Upper lobe of right lung (tissue), 1 donor: ENCODE results near the gene SMIM1. TPM values are rescaled to one million over a fixed set of nuclear protein-coding genes. Genes with fewer than 3 reads are reported as not detected.

ENCODE experiments used
- ATAC-seq: fragments of 200-7000 bp; cut with Tn5 transposase; one replicate; pipeline ENCODE4 v1.9.1; 2020; ENCODE audit warnings: mild to moderate bottlenecking, moderate library complexity
- DNase-seq: peaks from one replicate; pipeline ENCODE4 v3.0.0-alpha.2; 2020
- H3K27ac ChIP-seq: fragments of 200-600 bp; one replicate; pipeline ENCODE4 v1.8.0; 2022
- H3K27me3 ChIP-seq: fragments of 200-600 bp; one replicate; pipeline ENCODE4 v1.8.0; 2022; ENCODE audit warnings: mild to moderate bottlenecking
- H3K36me3 ChIP-seq: fragments of 200-600 bp; one replicate; pipeline ENCODE4 v1.8.0; 2022
- H3K4me1 ChIP-seq: fragments of 200-600 bp; one replicate; pipeline ENCODE4 v1.8.0; 2022
- H3K4me3 ChIP-seq: fragments of 200-600 bp; one replicate; pipeline ENCODE4 v1.8.0; 2022; ENCODE audit warnings: mild to moderate bottlenecking
- H3K9me3 ChIP-seq: fragments of 200-600 bp; one replicate; pipeline ENCODE4 v1.8.0; 2022
- CTCF ChIP-seq: fragments of 200-600 bp; IDR thresholded peaks from one replicate; pipeline ENCODE4 v1.8.0; 2022; ENCODE audit warnings: antibody characterized with exemption
- intact Hi-C: fragments of 100-400 bp; cut with DNase I; formaldehyde crosslinking; loops from one replicate; pipeline ENCODE4 v1.11.0; 2022
- total RNA-seq: library from RNA; stranded (reverse); fragmentation: NEBNext Ultra II Directional; extraction: Animal tissue kit (Norgen Biotek cat#: 25700); gene quantifications from one replicate; pipeline ENCODE4 v1.2.1, GENCODE V29; 2021
- donor health status: DM: no; HTN: yes; CAD: no; lungs with severe emphysema.

Gene SMIM1
- total RNA-seq, 1 donor from 2014 or later, result 9.3 TPM

DNA sequence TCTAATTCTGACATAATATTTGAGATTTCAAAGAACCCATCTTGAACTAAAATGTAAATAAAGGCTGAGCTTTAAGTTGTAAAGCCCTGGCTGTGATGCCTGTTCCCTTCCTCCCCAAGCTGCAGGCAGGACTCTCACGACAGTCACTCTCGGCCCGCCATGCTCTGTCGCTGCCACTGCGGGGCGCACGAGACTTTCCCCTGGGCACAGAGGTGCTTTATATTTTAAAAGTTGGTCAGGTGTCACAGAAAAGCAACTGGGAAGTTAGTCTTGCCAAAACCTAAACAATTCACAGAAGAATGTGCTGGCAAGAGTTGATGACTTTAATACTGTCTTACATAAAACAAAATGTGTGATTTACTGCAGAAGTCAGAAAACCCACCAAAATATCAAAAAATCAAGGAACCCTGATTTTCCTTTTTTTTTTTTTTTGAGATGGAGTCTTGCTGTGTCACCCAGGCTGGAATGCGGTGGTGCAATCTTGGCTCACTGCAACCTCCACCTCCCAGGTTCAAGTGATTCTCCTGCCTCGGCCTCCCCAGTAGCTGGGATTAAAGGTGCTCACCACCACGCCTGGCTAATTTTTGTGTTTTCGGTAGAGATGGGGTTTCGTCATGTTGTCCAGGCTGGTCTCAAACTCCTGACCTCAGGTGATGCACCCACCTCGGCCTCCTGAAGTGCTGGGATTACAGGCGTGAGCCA is 13.1 kb downstream of the SMIM1 start:
- Histone ChIP-seq H3K9me3 (no peaks in the 10 kb centered on the region), H3K36me3 (peaks cover 71% of the 10 kb centered on the region), H3K27ac (no peak overlapping the region), H3K27me3 (no peaks in the 10 kb centered on the region), H3K4me3 (no peak overlapping the region), H3K4me1 (no peaks in the 10 kb centered on the region)
- no peak for ATAC-seq
- no peak for TF ChIP-seq CTCF
- intact Hi-C loops, result no loop called here
- no peak for DNase-seq

DNA sequence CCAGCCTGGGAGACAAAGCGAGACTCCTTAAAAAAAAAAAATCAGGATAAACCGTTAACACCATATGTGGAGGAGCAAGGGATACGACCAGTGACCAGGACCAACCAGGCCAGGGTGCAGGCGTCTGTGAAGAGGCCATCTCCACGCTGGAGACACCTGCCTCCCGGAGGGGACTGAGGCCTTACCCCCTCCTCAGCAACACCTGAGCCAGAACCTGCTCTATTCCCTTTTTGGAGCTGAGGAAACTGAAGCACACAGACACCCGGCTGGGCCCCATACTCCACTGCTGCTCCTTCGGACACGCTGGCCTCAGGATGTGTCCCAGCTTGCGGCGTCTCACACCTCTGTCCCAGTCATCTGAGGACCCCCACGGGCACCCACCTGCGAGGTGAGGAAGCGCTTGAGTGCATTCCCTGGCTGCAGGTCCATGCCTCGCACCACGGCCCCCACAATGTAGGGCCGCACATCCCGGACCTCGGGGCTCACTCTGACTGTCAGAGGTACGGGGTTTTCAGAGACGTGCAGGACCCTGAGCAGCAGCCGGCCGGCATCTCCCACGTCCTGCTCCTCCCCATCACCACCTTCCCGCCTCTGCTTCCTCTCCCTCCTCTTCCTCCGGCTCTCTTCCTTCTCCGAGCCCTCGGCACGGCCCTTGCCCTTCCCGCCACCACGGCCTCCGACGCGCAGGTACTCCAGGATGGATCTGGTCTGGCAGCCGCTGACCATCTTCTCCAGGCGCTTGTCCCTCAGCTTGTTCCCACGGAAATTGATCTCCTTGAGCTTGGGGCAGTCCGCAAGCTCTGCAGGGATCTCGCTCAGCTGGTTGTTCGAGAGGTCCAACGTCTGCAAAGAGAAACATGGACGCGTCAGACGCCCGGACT is 14.2 kb downstream of the SMIM1 start:
- intact Hi-C loops, result no loop called here
- Histone ChIP-seq H3K27me3 (no peaks in the 10 kb centered on the region), H3K4me1 (no peaks in the 10 kb centered on the region), H3K4me3 (no peak overlapping the region), H3K27ac (no peak overlapping the region), H3K9me3 (no peaks in the 10 kb centered on the region), H3K36me3 (peaks cover 60% of the 10 kb centered on the region)
- ATAC-seq (no peak), DNase-seq (no peak)
- no peak for TF ChIP-seq CTCF

GRCh38 chr1:3787349-3787715 is 14.8 kb downstream of the SMIM1 start:
- ATAC-seq, result no peak
- DNase-seq, result no peak
- no peaks in the 10 kb centered on the region for H3K9me3 ChIP-seq
- intact Hi-C loops, result no loop called here
- H3K27ac ChIP-seq, result no peak overlapping the region
- no peaks in the 10 kb centered on the region for H3K4me1 ChIP-seq
- TF ChIP-seq CTCF, result no peak
- no peaks in the 10 kb centered on the region for H3K27me3 ChIP-seq
- peaks cover 54% of the 10 kb centered on the region for H3K36me3 ChIP-seq
- H3K4me3 ChIP-seq, result no peak overlapping the region

- H3K9me3 ChIP-seq, result no peaks in the 10 kb centered on the region
- TF ChIP-seq CTCF, result no peak
- H3K27me3 ChIP-seq, result no peaks in the 10 kb centered on the region
- intact Hi-C loops, result no loop called here
- H3K4me3 ChIP-seq, result no peak overlapping the region
- peaks cover 48% of the 10 kb centered on the region for H3K36me3 ChIP-seq
- H3K4me1 ChIP-seq, result no peaks in the 10 kb centered on the region
- no peak for ATAC-seq
- no peak overlapping the region for H3K27ac ChIP-seq
- no peak for DNase-seq
These were observed 15.4 kb downstream of the SMIM1 start for GRCh38 chr1:3787745-3788605.

- DNase-seq (no peak), ATAC-seq (no peak)
- no peak overlapping the region for H3K4me3 ChIP-seq
- H3K4me1 ChIP-seq, result peaks cover 8% of the 10 kb centered on the region
- intact Hi-C loops, result no loop called here
- H3K36me3 ChIP-seq, result peaks cover 39% of the 10 kb centered on the region
- no peak overlapping the region for H3K27ac ChIP-seq
- H3K27me3 ChIP-seq, result no peaks in the 10 kb centered on the region
- H3K9me3 ChIP-seq, result no peaks in the 10 kb centered on the region
- no peak for TF ChIP-seq CTCF
These were observed 16.3 kb downstream of the SMIM1 start for GRCh38 chr1:3788756-3789420.
